RKO (cell line): Measurements from ENCODE around the gene OAS1.

Source experiments
- DNase-seq: peaks from one replicate; pipeline ENCODE4 v3.0.0-alpha.2; 2016; ENCODE audit warnings: low spot score

The OAS1 gene

GRCh38 chr12:112906712-112907414 is at the start of gene OAS1:
TSS of gene OAS1 (plus strand) at chr12:112906962. CDS start at chr12:112907040, 78 bp downstream.
- no peak for DNase-seq

GRCh38 chr12:112859291-112859690 is 47.5 kb upstream of the OAS1 start:
- no peak for DNase-seq

GRCh38 chr12:112860181-112860580 is 46.6 kb upstream of the OAS1 start:
- no peak for DNase-seq

DNA sequence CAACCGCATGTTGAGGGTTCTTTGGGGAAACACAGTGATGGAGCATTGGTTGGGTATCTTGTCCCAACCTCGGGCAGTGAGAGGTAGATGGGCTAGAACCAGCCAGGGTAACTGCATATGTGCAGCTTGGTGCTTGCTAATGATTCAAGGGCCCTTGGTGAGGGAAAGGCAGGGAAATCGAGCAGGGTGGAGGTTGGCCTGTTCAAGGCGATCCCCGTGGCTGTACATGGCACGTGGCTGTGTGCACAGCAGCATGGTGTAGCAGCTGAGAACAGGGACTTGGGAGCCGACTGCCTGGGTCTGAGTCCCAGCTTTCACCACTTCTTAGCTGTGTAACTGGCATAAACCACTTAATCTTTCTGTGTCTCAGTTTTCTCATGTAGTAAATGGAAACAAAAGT is 45.5 kb upstream of the OAS1 start:
- DNase-seq: no peak

- no peak for DNase-seq
These were observed 44.0 kb upstream of the OAS1 start for GRCh38 chr12:112862636-112863290.

DNA sequence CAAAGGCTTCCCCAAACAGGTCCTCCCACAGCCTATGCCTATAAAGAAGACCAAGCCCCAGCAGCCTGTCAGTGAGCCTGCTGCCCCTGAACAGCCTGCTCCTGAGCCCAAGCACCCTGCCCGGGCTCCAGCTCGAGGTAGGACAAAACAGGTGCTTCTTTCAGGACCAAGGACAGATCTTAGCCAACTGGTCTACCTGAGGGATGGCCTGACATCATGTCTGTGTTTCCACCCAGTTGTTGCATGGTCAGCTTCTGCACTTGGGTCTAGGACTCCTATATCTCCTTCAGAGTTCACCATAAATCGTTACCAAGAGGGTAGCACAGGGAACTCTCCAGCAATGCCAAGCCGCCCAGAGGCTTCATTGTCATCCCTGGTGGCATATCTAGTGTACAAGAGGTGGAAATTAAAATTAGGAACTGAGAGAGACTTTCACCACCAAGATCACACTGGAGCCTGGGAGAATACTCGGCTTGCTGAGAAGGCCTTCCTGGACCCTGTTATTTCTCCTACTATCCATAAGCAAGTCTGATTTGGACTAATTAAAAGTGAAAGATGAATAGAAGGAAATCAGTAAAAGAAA is 38.2 kb upstream of the OAS1 start:
- DNase-seq: no peak

GRCh38 chr12:112869091-112869490 is 37.7 kb upstream of the OAS1 start:
- DNase-seq: no peak

GRCh38 chr12:112869778-112870177 is 37.0 kb upstream of the OAS1 start:
- no peak for DNase-seq

GRCh38 chr12:112870267-112870980 is 36.3 kb upstream of the OAS1 start:
- no peak for DNase-seq

- no peak for DNase-seq
These were observed 31.2 kb upstream of the OAS1 start for GRCh38 chr12:112875608-112876007.

GRCh38 chr12:112876506-112876905 is 30.3 kb upstream of the OAS1 start:
- no peak for DNase-seq

DNA sequence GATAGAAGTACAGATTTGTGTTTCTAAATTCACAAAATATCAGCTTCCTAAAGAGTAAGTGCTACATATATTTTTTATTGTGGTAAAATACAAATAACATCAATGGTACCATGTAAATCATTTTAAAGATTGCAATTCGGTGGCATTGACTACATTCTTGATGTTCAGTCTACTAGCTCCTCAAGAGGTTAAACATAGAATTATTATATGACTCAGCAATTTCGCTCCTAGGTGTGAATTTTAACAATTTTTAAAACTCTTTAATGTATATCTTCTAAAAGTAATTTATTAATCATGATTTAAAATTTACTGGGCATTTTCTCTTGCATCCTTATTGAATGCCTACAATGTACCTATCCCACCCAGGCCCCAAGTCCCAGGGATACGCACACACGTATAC is 29.8 kb upstream of the OAS1 start:
- no peak for DNase-seq

- no peak for DNase-seq
These were observed 28.3 kb upstream of the OAS1 start for GRCh38 chr12:112878488-112878887.

GRCh38 chr12:112879191-112879705 is 27.5 kb upstream of the OAS1 start:
- DNase-seq: no peak

GRCh38 chr12:112881602-112882001 is 25.2 kb upstream of the OAS1 start:
- no peak for DNase-seq

DNA sequence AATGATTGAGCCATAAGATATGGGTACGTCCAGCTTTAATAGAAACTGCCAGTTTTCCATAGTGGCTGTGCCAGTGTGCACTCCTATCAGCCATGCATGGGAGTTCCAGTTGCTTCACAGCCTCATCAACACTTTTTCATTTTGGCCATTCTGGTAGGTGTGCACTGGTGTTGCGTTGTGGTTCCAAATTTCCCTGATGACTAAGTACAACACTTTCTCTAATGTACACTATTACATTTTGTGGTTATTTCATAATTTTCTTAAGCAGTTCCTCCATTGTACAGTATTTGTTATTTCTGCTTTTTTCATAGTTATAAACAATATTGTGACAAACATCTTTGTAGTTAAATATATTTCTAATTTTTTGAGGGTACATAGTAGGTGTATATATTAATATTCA is 21.5 kb upstream of the OAS1 start:
- no peak for DNase-seq

DNA sequence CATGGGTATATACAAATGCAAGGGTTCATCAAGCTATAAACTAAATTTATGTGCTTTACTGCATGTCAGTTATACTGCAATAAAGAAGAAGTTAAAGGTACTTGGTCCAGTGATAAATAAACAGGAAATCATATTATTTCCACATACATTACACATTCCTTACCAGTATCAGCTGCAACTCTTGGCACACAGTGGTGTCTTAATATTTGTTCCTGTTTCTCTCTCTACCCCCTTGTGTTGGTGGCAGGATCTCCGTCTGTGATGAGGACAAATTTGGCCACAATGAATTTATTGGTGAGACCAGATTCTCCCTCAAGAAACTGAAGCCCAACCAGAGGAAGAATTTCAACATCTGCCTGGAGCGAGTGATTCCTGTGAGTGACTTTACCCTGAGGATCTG is 19.2 kb upstream of the OAS1 start:
- no peak for DNase-seq

- DNase-seq: no peak
These were observed 15.4 kb upstream of the OAS1 start for GRCh38 chr12:112891093-112892024.

DNA sequence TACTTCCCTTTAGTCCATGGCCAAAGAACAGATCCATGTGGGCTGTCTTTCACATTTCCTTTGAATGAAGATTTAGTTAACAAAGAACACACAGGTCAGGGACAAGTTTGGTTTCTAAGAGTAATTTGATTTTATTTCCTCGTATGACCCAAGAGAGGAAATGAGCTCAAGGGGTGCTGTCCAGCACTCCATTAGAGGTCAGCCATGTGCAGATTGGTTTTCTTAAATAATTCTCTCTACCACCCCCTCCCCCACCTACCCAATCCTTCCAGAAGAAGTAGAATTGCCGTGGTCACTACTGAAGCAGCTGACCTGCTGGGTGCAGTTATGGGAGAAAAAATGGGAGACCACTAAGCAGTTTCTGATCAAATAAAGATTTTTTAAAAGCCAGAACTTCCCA is 13.9 kb upstream of the OAS1 start:
- no peak for DNase-seq

DNA sequence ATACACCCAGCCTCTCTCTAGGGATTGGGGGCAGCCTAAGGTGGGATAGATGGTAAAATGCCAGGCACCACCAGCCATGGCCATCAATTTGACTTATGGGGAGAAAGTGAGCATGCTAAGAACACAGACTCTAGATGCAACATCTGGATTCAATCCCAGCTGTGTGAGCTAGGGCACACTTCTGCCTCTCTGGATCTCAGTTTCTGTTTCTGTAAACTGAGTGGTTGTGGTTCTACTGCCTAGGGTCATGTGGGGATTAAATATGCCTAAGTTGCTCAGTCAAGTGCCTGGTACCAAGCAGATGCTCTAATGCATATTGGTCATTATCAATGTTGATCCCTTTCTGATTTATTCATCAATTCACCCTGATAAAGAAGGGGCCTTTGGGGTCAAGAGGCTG is 12.6 kb upstream of the OAS1 start:
- DNase-seq: no peak

- no peak for DNase-seq
These were observed 8.4 kb upstream of the OAS1 start for GRCh38 chr12:112898380-112898779.
